OCI-LY7 (cell line): Measurements from ENCODE around the gene KRTAP1-1. TPM values are rescaled to one million over a fixed set of nuclear protein-coding genes. Genes with fewer than 3 reads are reported as not detected.

Source experiments
- BruUV-seq: library from RNA; stranded (reverse); fragments of 400-500 nt; replicated peaks from 2 replicates; lab custom pipeline; 2021; lab: Mats Ljungman, UMichigan
- CTCF ChIA-PET: fragments of 300-600 bp; sonication (Branson Sonifier 250); formaldehyde crosslinking; loops from one replicate; lab custom pipeline; 2022; ENCODE audit warnings: antibody characterized with exemption; ENCODE audit not compliant: unreplicated experiment; lab: Charles Lee
- POLR2A ChIA-PET: fragments of 300-600 bp; sonication (Branson Sonifier 250); formaldehyde crosslinking; loops from one replicate; lab custom pipeline; 2022; ENCODE audit warnings: antibody characterized with exemption; lab: Charles Lee
- DNase-seq: peaks from one replicate; pipeline ENCODE4 v3.0.0-alpha.2; 2015; ENCODE audit warnings: low spot score
- H2AFZ ChIP-seq: fragments of 200-600 bp; sonication (generic), shearing (Covaris generic); 2 replicates; pipeline ENCODE4 v1.6.1; 2014; ENCODE audit warnings: mild to moderate bottlenecking, antibody characterized with exemption, low read length, moderate library complexity
- H3K27ac ChIP-seq: fragments of 200-600 bp; sonication (generic); 2 replicates; pipeline ENCODE4 v1.5.1; 2014; ENCODE audit warnings: mixed run types, low read depth, mild to moderate bottlenecking, moderate library complexity, low read length, inconsistent platforms; ENCODE audit not compliant: poor library complexity, severe bottlenecking
- H3K36me3 ChIP-seq: fragments of 200-600 bp; sonication (generic); 2 replicates; pipeline ENCODE4 v1.6.1; 2014; ENCODE audit warnings: mild to moderate bottlenecking, antibody characterized with exemption, low read length, moderate library complexity, mixed read lengths; ENCODE audit not compliant: insufficient read depth
- H3K4me1 ChIP-seq: fragments of 200-600 bp; sonication (generic); 2 replicates; pipeline ENCODE4 v1.5.1; 2014; ENCODE audit warnings: mild to moderate bottlenecking, low read length; ENCODE audit not compliant: insufficient read depth, poor library complexity, severe bottlenecking
- H3K4me2 ChIP-seq: fragments of 200-600 bp; sonication (generic); 2 replicates; pipeline ENCODE4 v1.6.1; 2014; ENCODE audit warnings: mild to moderate bottlenecking, low read length
- H3K4me3 ChIP-seq: fragments of 200-600 bp; sonication (generic); 2 replicates; pipeline ENCODE4 v1.5.1; 2014; ENCODE audit warnings: mild to moderate bottlenecking, low read depth, low read length; ENCODE audit not compliant: poor library complexity, severe bottlenecking
- H3K79me2 ChIP-seq: fragments of 200-600 bp; sonication (generic); 2 replicates; pipeline ENCODE4 v1.6.1; 2016; ENCODE audit warnings: low read depth, mild to moderate bottlenecking, low read length, moderate library complexity, mixed read lengths; ENCODE audit not compliant: insufficient read depth
- H3K9me2 ChIP-seq: fragments of 200-600 bp; sonication (generic); 2 replicates; pipeline ENCODE4 v1.6.1; 2016; ENCODE audit warnings: mild to moderate bottlenecking, low read length, mixed read lengths; ENCODE audit not compliant: insufficient read depth
- H3K9me3 ChIP-seq: fragments of 200-600 bp; sonication (generic); 2 replicates; pipeline ENCODE4 v1.6.1; 2014; ENCODE audit warnings: mild to moderate bottlenecking, mixed run types, low read length, mixed read lengths
- H4K20me1 ChIP-seq: fragments of 200-600 bp; sonication (generic); 2 replicates; pipeline ENCODE4 v1.6.1; 2014; ENCODE audit warnings: mild to moderate bottlenecking, antibody characterized with exemption, low read length, moderate library complexity, mixed read lengths; ENCODE audit not compliant: insufficient read depth
- CTCF ChIP-seq: fragments of 200-600 bp; sonication (generic); conservative IDR thresholded peaks from 2 replicates; pipeline ENCODE4 v1.5.1; 2014; ENCODE audit warnings: mild to moderate bottlenecking, antibody characterized with exemption, low read length, moderate library complexity, mixed read lengths
- EZH2phosphoT487 ChIP-seq: fragments of 200-600 bp; sonication (generic); IDR thresholded peaks from 2 replicates; pipeline ENCODE4 v1.6.1; 2018; ENCODE audit warnings: low read depth, borderline replicate concordance, mild to moderate bottlenecking, mixed run types, antibody characterized with exemption, low read length, moderate library complexity, mixed read lengths
- intact Hi-C: fragments of 100-400 bp; cut with micrococcal nuclease; formaldehyde crosslinking; loops from one replicate; pipeline ENCODE4 v1.10.0; 2022; ENCODE audit not compliant: unreplicated experiment
- total RNA-seq, 2 experiments: library from RNA; depleted of rRNA in 1 of 2; stranded (reverse); fragments of >200 nt in 1 of 2; shearing (Covaris generic) in 1 of 2; gene quantifications; 2 replicates each; pipeline ENCODE4 v1.2.3, GENCODE V29; 2014 to 2022

The KRTAP1-1 gene
- total RNA-seq, 2 experiments from 2014 or later: not detected

GRCh38 chr17:41071606-41072360 lies 30.5 kb upstream of the KRTAP1-1 start:
- no TSS peak for BruUV-seq
- Histone ChIP-seq H3K9me2 (no peaks in the 10 kb centered on the region), H3K27ac (no peak overlapping the region), H3K9me3 (no peaks in the 10 kb centered on the region), H4K20me1 (no peaks in the 10 kb centered on the region), H3K4me1 (no peaks in the 10 kb centered on the region), H3K79me2 (no peaks in the 10 kb centered on the region), H3K4me3 (no peak overlapping the region), H2AFZ (no peak overlapping the region), H3K36me3 (no peaks in the 10 kb centered on the region), H3K4me2 (no peak overlapping the region)
- ChIA-PET POLR2A (no interaction called here), CTCF (no interaction called here)
- intact Hi-C loops: no loop called here
- no peak for DNase-seq
- TF ChIP-seq EZH2phosphoT487 (no peak), CTCF (no peak)

DNA sequence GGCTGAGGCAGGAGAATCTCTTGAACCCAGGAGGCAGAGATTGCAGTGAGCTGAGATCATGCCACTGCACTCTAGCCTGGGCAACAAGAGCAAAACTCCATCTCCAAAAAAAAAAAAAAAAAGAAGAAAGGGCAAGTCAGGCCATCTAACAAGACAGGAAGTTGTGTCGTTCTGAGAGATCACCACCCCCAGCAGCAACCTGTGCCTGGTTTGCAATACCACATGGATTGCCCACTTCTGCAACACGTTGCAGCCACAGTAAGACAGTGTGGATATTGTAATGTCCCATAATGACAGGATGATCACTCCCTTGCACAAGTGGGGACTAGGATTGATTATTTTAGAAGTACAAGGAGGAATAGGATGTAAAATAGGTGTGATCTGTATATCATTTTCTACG lies 27.8 kb upstream of the KRTAP1-1 start:
- no peaks in the 10 kb centered on the region for H3K36me3 ChIP-seq
- ChIA-PET CTCF (no interaction called here), POLR2A (no interaction called here)
- BruUV-seq: no TSS peak
- no peak overlapping the region for H3K4me3 ChIP-seq
- TF ChIP-seq CTCF: no peak
- no peak for TF ChIP-seq EZH2phosphoT487
- no peak overlapping the region for H2AFZ ChIP-seq
- H3K4me1 ChIP-seq: no peaks in the 10 kb centered on the region
- H3K9me2 ChIP-seq: no peaks in the 10 kb centered on the region
- H3K9me3 ChIP-seq: no peaks in the 10 kb centered on the region
- intact Hi-C loops: no loop called here
- DNase-seq: no peak
- no peaks in the 10 kb centered on the region for H4K20me1 ChIP-seq
- no peak overlapping the region for H3K27ac ChIP-seq
- H3K4me2 ChIP-seq: no peak overlapping the region
- H3K79me2 ChIP-seq: no peaks in the 10 kb centered on the region

DNA sequence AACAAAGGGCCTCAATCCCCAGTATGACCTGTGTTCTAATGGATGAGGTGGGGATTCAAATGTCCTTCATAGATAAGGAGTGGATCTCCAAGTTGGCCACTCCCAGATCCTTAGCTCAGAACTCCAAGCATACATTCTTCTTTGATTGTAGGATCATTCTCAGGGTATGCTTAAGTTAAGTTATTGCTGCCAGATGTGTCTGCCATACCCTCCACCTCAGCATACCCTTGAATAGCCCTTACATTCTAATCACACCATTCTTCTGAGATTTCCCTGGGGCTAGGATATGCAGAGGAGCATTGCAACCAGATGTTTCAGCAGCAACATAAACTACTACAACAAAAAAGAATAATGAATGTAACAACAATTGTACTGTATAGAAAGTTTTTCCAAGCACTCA lies 26.0 kb upstream of the KRTAP1-1 start:
- no peaks in the 10 kb centered on the region for H4K20me1 ChIP-seq
- H3K4me2 ChIP-seq: no peak overlapping the region
- H3K4me3 ChIP-seq: no peak overlapping the region
- no peaks in the 10 kb centered on the region for H3K79me2 ChIP-seq
- intact Hi-C loops: no loop called here
- H3K36me3 ChIP-seq: no peaks in the 10 kb centered on the region
- TF ChIP-seq EZH2phosphoT487: no peak
- no peak for TF ChIP-seq CTCF
- no peak overlapping the region for H2AFZ ChIP-seq
- DNase-seq: no peak
- no peaks in the 10 kb centered on the region for H3K4me1 ChIP-seq
- ChIA-PET CTCF (no interaction called here), POLR2A (no interaction called here)
- BruUV-seq: no TSS peak
- H3K9me2 ChIP-seq: no peaks in the 10 kb centered on the region
- H3K27ac ChIP-seq: no peak overlapping the region
- H3K9me3 ChIP-seq: no peaks in the 10 kb centered on the region
